Jurkat, Clone E6-1 (cell line): ENCODE data around the gene ADAMTS7.
"Not testable (repeated sequence)": the region's sequence is repeated elsewhere in the genome, so short reads cannot be mapped to it uniquely, and the experiment has no call there.

Source experiments
- DNase-seq: peaks from one replicate; pipeline ENCODE4 v3.0.0-alpha.2; 2011; ENCODE audit warnings: low read depth, low spot score
- H3K4me3 ChIP-seq: 2 replicates; pipeline ENCODE4 v1.5.1; 2011; ENCODE audit warnings: mild to moderate bottlenecking, low read length, control low read depth, moderate library complexity

The ADAMTS7 gene

GRCh38 chr15:78737931-78738558 lies 73.2 kb downstream of the ADAMTS7 start:
- DNase-seq, H3K4me3 ChIP-seq: not testable (repeated sequence)

GRCh38 chr15:78737187-78737820 lies 74.0 kb downstream of the ADAMTS7 start:
- no peak for DNase-seq
- no peak overlapping the region for H3K4me3 ChIP-seq

GRCh38 chr15:78736286-78736685 lies 75.0 kb downstream of the ADAMTS7 start:
- not testable (repeated sequence) for H3K4me3 ChIP-seq, DNase-seq

GRCh38 chr15:78734451-78735064 lies 76.7 kb downstream of the ADAMTS7 start:
- no peak for DNase-seq

GRCh38 chr15:78732634-78733033 lies 78.6 kb downstream of the ADAMTS7 start:
- no peak for DNase-seq
- H3K4me3 ChIP-seq = no peak overlapping the region

More at GRCh38 chr15:78734451-78735064, 76.7 kb downstream of the ADAMTS7 start:
- H3K4me3 ChIP-seq = no peak overlapping the region

GRCh38 chr15:78730955-78731354 lies 80.3 kb downstream of the ADAMTS7 start:
- no peak overlapping the region for H3K4me3 ChIP-seq
- DNase-seq = no peak

- not testable (repeated sequence) for H3K4me3 ChIP-seq, DNase-seq
Measured at GRCh38 chr15:78728427-78728826, 82.8 kb downstream of the ADAMTS7 start.

GRCh38 chr15:78727561-78727960 lies 83.7 kb downstream of the ADAMTS7 start:
- DNase-seq = no peak

GRCh38 chr15:78726870-78727551 lies 84.3 kb downstream of the ADAMTS7 start:
- peak; percentile 51 for DNase-seq
- H3K4me3 ChIP-seq = no peak overlapping the region

More at GRCh38 chr15:78727561-78727960, 83.7 kb downstream of the ADAMTS7 start:
- no peak overlapping the region for H3K4me3 ChIP-seq

- peak overlapping the region; percentile 48 for H3K4me3 ChIP-seq
- peak; percentile 38 for DNase-seq
Measured at GRCh38 chr15:78719819-78720450, 91.3 kb downstream of the ADAMTS7 start.

GRCh38 chr15:78718837-78719236 lies 92.4 kb downstream of the ADAMTS7 start:
- DNase-seq = no peak
- H3K4me3 ChIP-seq = no peak overlapping the region

GRCh38 chr15:78717956-78718656 lies 93.2 kb downstream of the ADAMTS7 start:
- H3K4me3 ChIP-seq = no peak overlapping the region
- no peak for DNase-seq

- no peak overlapping the region for H3K4me3 ChIP-seq
- DNase-seq = no peak
Measured at GRCh38 chr15:78716651-78717050, 94.6 kb downstream of the ADAMTS7 start.

- no peak for DNase-seq
- no peak overlapping the region for H3K4me3 ChIP-seq
Measured at GRCh38 chr15:78715930-78716329, 95.3 kb downstream of the ADAMTS7 start.

- DNase-seq = no peak
- H3K4me3 ChIP-seq = no peak overlapping the region
Measured at GRCh38 chr15:78715434-78715833, 95.8 kb downstream of the ADAMTS7 start.

- no peak overlapping the region for H3K4me3 ChIP-seq
- peak; percentile 40 for DNase-seq
Measured at GRCh38 chr15:78714890-78715289, 96.4 kb downstream of the ADAMTS7 start.

GRCh38 chr15:78712797-78713515 lies 98.3 kb downstream of the ADAMTS7 start:
- no peak overlapping the region for H3K4me3 ChIP-seq
- DNase-seq = peak; percentile 67

- no peak overlapping the region for H3K4me3 ChIP-seq
- DNase-seq = no peak
Measured at GRCh38 chr15:78711638-78712037, 99.6 kb downstream of the ADAMTS7 start.
